HG03565 (cell line): Measurements from ENCODE around the gene B4GALNT3.

Experiments used
- ATAC-seq: cut with Tn5 transposase; IDR thresholded peaks from one replicate; pipeline ENCODE4 v1.9.1; 2021; ENCODE audit warnings: mild to moderate bottlenecking, moderate library complexity; ENCODE audit not compliant: unreplicated experiment

Gene B4GALNT3

GRCh38 chr12:590206-590750 lies 130.5 kb downstream of the B4GALNT3 start:
- no peak for ATAC-seq

GRCh38 chr12:591167-592023 lies 131.7 kb downstream of the B4GALNT3 start:
- no peak for ATAC-seq

- no peak for ATAC-seq
These were observed 132.3 kb downstream of the B4GALNT3 start for GRCh38 chr12:592024-592505.

GRCh38 chr12:593396-594270 lies 133.9 kb downstream of the B4GALNT3 start:
- ATAC-seq = no peak

GRCh38 chr12:597926-598568 lies 138.3 kb downstream of the B4GALNT3 start:
- no peak for ATAC-seq

GRCh38 chr12:599756-600155 lies 140.0 kb downstream of the B4GALNT3 start:
- no peak for ATAC-seq

- no peak for ATAC-seq
These were observed 142.4 kb downstream of the B4GALNT3 start for GRCh38 chr12:601976-602699.

- ATAC-seq = no peak
These were observed 142.9 kb downstream of the B4GALNT3 start for GRCh38 chr12:602700-603068.

GRCh38 chr12:604956-605355 lies 145.2 kb downstream of the B4GALNT3 start:
- no peak for ATAC-seq

GRCh38 chr12:607541-608001 lies 147.8 kb downstream of the B4GALNT3 start:
- ATAC-seq = no peak

- no peak for ATAC-seq
These were observed 148.7 kb downstream of the B4GALNT3 start for GRCh38 chr12:608413-608812.

- no peak for ATAC-seq
These were observed 149.2 kb downstream of the B4GALNT3 start for GRCh38 chr12:608921-609320.

GRCh38 chr12:611721-612120 lies 152.0 kb downstream of the B4GALNT3 start:
- no peak for ATAC-seq

- ATAC-seq = no peak
These were observed 152.6 kb downstream of the B4GALNT3 start for GRCh38 chr12:612293-612692.

GRCh38 chr12:612886-613285 lies 153.1 kb downstream of the B4GALNT3 start:
- ATAC-seq = no peak
